Ureter (tissue), 1 donor: ENCODE data around the gene MC1R. TPM values are rescaled to one million over a fixed set of nuclear protein-coding genes. Genes with fewer than 3 reads are reported as not detected.
A peak's percentile ranks its signal among the peaks of the same experiment; 100 is the strongest.

Experiments used
- DNase-seq: peaks from one replicate; pipeline ENCODE4 v3.0.0-alpha.2; 2020; ENCODE audit warnings: low spot score
- total RNA-seq: library from RNA; stranded (reverse); gene quantifications from one replicate; pipeline ENCODE4 v1.2.4, GENCODE V29; 2023
- donor health status: DM: yes; HTN: yes; CAD: no.

MC1R gene
- total RNA-seq, 1 donor from 2014 or later = 12.3 TPM

DNA sequence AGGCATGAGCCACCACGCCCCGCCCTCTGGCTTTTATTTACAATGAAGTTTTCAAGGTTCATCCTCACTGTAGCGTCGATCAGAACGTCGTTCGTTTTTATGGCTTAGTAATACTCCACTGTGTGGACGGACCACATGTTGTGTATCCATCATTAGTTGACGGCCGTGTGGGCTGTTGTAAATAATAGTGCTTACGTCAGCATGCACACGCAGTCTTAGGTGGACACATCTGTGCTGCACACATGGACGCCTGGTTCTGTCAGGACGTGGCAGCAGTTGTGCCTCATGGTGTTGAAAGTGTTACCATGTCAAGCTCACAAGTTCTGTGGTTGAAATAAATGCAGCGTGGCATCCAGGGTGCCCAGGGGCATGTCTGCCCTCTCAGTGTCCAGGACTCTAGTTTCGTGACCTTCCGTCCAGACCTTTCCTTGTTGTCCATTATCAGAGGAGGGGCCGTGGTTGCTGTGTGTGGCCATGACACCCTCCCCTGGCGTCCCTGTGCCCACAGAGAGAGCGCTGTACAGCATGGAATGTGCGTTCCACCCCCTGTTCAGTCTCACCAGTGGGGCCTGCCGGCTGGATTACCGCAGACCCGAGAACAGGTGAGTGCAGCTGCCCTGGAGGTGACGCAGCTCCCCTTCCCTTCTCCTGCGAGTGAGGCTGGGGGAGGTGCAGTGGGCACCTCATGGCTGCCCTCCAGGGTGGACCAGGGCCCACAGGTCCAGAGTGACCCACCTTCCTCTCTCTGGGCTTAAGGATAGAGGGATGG is 23.0 kb upstream of the MC1R start:
- DNase-seq = no peak

DNA sequence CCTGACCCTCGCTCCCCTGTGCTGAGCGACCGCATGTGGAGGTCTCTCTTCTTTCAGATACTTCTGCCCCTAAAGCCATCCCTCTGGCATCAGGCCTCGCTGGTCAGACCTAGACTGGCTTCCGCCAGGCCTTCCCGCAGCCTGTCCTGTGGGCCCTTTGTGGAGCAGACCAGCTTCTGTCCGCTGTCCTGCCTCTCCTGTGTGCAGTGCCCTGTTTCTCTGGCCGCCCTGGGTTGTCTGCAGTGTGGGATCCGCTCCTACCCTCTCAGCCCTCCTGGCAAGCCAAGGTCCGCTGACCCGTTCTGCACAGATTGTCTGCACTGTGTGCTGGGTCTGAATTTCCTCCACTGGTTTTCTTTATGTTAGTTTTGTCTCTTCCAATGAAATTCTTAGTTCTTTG is 21.5 kb upstream of the MC1R start:
- no peak for DNase-seq

DNA sequence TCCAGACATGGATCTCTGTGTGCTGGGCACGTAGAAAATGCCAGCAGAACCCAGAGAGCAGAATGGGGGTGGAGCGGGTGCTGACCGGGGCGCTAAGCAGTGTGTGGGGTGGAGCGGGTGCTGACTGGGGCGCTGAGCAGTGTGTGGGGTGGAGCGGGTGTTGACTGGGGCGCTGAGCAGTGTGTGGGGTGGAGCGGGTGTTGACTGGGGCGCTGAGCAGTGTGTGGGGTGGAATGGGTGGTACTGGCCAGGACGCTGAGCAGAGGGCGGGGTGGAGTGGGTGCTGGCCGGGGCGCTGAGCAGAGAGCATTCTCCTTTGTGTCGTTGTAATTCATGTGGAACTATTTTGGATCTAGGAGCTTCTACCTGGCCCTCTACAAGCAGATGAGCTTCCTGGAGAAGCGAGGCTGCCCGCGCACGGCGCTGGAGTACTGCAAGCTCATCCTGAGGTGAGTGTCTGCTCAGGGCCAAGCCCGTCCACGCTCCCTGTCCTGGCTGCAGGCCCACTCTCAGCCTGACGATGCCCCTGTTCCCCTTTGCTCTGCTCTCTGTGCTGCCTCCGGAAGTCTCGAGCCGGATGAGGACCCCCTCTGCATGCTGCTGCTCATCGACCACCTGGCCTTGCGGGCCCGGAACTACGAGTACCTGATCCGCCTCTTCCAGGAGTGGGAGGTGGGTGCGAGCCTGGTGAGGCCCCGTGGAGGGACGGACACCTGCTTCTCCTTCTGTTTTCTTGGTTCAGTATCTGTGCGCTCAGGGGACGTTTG is 20.3 kb upstream of the MC1R start:
- no peak for DNase-seq

DNA sequence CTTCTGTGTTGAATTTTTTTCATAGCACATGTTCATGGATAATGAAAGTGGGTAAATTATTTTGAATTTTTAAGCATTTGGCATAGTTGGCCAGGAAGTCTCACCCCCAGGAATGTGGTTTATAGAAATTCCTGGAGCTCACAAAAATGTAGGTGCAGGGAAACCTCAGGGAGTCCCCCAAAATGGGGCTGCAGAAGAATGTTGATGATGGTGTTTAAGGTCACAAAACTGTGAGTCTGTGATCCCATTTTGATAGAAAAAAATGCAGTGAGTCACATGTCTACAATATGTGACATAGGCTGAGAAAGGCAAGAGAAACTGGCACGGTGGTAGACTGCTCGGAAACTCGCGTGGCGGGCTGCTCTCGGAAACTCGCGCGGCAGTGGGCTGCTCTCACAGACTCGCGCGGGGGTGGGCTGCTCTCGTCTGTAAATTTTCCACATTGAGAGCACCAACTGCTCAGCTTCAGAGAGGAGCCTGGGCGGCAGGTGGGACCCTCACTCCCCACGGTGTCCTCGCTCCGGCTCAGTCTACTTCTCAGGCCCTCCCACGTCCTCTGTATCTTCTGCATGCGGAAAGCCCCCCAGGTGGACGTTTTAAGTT is 18.7 kb upstream of the MC1R start:
- DNase-seq = no peak

DNA sequence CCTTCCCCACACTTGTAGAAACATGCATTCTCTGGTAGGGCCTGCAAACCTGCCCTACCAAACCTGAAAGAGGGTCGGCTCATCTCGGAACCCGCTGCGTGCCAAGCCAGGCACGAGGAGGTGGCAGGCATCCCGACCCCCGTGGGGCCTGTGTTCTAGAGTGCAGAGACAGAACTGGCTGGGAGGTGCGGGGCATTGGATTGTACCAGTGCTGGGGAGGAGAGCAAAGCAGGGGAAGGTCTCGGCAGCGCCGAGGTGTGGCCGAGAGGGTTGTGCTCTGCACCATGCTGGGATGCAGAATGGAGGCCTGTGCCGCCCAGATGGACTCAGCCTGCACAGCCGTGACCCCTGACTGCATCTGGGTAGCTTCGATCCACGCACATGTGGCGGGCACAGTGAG is 17.8 kb upstream of the MC1R start:
- DNase-seq = no peak

DNA sequence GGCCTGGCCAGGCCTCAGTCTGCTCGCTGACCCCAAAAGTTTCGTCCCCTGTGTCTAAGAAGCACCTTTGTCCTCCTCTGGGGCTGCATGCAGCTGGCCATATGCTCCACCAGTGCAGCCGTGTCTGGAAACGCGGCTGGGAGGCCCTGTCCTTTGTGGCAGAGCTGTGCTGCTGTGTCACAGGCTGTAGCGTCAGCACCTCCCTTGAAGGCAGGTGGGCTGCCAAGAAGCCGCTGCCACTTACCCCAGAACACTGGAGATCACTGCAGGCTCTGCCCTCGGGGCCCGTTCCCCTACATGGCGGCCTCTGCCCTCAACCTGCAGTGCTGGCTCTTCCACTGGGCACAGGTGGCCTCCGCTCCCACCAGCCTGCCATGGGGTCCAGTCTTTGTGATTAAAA is 15.7 kb upstream of the MC1R start:
- DNase-seq = no peak

DNA sequence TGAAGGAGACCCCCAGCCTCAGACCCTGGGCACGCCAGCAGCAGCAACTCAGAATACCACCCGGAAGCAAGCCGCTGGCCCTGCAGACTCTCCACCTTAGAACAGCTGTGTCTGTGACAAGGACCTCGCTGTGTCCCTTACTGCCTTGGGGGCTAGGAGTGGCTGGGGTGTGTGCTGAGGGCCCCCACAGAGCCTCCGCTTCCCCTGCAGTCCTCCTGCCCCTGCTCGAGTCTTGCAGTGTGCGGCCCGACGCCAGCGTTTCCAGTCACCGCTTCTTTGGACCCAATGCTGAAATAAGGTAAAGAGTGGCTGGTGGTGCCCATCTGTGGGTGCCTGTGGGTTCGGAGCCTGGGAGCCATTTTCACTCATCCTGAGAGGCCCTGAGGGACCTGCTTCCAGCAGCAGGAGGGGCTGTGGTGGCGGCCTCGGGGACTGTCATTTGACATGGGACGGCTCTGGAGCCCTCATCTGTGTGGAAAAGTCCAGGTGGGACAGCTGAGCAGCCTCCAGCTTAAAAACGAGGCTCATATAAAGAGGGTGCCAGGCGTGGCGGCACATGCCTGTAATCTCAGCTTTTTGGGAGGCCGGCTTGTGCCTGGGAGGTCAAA is 14.7 kb upstream of the MC1R start:
- no peak for DNase-seq

DNA sequence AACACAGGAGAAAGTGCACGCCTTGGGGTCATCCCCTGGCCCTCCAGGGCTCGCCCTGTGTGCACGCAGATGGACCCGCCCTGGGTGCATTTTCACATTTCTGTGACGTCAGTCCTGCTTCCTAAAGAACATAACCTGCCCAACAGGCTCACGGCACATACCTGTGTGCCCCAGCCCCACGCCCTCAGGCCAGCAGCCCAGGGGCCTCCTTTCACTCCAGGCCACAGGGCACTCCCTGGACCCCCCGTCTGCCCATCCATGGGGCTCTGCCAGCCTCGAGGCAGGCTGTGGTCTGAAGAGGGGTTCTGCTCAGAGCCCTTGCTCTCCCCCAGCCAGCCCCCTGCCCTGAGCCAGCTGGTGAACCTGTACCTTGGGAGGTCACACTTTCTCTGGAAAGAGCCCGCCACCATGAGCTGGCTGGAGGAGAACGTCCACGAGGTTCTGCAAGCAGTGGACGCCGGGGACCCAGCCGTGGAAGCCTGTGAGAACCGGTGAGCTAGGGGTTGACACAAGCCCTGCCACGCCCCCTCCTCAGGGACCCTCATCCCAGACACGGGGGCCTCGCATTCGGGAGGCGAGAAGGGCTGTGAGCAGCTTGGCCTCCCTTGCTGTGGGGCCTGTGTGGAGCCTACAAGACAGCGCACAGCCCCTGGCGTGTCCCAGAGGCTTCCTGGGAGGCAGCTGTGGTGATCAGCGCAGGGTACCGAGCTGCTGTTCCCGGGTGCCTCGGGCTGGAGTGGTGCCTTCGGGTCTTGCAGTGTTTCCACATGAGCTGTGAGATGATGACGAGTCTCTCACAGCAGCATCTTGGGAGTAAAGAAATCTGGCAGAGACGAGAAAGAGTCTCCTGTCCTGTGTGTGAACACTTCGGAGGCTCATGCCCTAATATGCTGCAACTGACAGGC is 13.8 kb upstream of the MC1R start:
- DNase-seq = no peak

DNA sequence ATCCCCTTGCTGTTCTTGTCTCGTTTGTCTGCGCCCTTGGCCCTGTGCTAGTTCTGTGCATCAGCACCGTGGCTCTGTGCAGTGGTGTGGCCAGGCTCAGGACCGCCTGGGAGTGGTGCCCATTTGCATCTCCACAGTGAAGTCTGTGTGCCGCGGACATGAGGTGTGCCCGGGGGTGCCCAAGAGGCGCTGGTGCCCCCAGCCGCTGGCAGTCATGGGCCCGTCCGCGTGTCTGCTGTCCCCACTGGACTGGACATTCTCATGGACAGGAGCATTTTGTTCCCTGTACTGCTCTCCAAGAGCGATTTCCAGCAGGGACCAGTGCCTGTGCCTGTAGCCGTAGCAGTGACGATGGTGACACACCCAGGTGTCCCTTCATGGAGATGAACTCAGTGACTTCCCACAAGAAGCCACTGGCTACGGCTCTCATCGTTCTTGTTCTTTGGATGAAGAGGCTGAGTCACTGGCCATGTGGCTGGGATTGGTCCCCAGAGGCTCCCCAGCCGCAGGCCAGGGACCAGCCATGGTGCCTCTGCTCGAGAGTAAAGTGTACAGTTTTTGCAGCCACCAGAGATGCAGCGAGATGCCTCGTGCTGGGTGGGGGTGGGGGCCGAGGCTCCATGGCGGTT is 13.0 kb upstream of the MC1R start:
- no peak for DNase-seq

DNA sequence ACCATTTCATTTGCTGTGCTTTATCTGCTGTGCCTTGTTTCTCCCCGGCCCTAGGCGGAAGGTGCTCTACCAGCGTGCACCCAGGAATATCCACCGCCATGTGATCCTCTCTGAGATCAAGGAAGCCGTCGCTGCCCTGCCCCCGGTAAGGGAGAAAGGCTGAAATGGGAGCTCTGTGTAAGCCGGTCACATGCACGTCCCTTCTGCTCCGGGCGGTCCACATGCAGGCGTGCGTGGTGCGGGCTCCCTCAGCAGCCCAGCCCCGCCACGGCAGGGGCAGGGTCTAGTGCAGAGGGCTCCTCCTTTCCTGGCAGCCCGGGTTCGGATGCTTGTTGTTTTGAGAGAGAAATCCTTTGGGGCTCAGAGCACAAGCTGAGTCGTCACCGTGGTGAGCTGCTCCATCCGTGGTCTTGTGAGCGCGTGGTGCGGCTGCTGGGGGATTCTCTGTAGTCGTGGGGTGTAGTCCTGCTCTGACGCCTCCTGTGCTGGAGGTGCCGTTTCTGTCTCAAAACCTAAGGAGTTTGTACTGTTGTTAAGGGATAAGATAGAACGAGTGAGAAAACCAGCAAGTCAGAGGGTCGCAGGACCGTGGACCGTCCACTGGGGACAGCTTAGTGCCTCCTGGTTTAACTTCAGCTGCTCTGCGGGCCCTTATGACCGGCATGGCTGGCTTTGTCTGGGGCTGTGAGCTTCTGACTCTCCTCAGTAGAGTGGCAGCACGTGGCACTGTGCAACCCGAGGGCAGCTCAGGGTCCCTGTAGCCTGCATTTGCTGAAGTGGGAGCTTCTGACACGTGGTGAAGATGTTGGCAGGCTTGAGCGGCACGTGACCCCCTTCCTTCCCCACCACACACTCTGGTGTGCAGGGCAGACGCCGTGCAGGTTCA is 12.3 kb upstream of the MC1R start:
- DNase-seq = no peak

DNA sequence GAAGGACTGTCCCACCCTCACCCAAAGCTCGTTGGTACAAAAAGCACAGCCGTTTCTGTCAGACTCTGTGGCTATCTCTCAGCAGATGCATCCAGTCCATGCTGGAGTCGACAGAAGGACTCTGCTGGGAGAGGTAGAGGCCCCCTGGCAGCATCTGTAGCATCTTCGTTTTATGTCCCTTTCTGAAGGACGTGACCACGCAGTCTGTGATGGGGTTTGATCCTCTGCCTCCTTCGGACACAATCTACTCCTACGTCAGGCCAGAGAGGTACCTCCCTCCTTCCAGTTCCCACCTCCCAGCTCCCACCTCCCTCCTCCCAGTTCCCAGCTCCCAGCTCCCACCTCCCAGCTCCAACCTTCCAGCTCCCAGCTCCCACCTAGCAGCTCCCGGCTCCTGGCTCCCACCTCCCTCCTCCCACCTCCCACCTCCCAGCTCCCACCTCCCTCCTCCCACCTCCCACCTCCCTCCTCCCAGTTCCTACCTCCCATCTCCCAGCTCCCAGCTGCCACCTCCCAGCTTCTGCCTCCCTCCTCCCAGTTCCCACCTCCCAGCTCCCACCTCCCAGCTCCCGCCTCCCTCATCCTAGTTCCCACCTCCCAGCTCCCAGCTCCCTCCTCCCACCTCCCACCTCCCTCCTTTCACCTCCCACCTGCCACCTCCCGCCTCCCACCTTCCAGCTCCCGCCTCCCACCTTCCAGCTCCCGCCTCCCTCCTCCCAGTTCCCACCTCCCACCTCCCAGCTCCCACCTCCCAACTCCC is 11.4 kb upstream of the MC1R start:
- no peak for DNase-seq

DNA sequence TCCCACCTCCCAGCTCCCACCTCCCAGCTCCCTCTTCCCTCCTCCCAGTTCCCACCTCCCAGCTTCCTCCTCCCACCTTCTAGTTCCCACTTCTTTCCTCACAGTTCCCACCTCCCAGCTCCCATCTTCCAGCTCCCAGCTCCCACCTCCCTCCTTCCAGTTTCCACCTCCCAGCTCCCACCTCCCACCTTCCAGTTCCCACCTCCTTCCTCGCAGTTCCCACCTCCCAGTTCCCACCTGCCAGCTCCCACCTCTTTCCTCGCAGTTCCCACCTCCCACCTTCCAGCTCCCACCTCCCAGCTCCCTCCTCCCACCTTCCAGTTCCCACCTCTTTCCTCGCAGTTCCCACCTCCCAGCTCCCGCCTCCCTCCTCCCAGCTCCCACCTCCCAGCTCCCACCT is 10.4 kb upstream of the MC1R start:
- no peak for DNase-seq

DNA sequence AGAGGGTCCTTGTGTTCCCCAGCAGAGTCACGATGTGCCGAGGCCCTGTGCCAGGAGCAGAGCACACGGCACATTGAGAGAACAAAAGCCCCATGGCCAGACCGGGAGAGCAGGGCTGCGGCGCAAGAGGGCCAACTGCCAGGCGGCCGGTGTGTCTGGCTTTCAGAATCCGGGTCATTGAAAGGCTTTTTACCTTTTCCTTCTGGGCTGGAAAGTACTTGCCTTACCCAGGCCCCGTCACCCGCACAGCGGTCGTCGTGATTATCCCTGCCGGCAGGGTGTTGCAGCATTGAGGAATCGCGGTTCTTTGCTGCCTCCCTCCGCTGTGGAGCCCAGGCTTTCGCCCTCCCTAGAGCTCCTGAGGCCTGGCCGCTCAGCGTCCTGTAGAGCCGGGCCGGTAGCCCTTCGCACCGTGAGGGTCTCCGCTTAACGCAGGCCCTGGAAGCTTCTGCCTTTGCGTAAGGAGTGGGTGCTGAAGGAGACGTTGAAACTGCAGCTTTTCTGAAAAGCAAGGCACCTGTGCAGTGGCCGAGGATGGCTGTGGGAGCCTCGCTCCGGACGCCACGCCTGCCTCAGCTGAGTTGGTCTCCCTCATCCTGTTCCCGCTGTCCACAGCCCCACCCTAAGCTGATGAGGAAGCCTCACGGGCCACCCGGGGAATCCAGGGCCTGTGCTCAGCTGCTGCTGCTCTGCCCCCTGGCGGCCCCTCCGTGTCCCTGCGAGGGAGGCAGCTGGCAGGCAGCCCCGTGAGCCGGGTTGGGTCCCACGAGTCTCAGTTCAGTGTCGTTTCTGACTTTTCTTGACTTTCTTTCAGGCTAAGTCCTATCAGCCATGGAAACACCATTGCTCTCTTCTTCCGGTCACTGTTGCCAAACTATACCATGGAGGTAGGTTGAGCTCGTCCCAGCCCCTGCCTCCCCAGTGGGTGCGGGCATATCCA is 8.6 kb upstream of the MC1R start:
- peak; percentile 76 for DNase-seq

DNA sequence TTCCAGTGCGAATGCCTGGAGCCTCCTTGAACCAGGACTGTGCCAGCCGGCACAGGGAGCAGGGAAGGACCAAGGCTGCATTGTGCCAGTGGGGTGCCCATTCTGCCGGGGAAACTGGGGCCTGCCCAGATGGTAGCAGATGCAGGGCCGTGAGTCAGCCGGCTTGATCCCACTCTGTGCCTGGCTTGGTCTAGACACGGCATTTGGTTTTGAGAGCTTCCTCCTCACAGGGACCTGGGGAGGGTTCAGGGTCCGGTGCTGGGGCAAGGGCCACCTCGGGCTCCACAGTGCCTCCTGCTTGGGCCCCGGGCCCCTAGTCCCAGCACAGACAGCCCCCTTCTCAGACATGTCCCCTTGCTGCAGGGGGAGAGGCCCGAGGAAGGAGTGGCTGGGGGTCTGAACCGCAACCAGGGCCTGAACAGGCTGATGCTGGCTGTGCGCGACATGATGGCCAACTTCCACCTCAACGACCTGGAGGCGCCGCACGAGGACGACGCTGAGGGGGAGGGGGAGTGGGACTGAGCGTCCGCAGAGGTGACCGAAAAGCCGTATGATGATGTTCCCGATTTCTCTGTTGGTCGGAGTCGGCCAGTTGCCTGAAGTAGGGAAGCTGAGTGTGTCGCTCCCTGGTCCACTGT is 7.8 kb upstream of the MC1R start:
- no peak for DNase-seq

DNA sequence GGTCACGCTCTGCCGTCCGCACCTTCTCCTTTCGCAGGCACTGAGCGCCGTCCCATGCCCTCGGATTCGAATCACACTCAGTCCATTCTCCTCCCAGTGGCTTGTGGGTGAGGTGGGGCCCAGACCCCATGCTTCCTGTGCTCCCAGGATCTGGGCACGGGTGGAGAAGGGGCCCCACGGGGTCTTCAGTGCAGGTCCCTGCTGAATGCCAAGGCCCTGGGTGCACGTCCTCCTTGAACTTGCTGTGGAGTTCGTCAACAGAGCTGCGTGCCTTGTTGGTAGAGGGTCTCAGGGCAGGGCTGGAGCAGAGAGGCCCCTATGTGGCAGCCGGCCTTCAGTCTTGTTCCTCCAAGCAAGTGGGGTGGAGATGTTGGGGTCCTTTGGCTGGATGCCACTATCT is 7.3 kb upstream of the MC1R start:
- no peak for DNase-seq

DNA sequence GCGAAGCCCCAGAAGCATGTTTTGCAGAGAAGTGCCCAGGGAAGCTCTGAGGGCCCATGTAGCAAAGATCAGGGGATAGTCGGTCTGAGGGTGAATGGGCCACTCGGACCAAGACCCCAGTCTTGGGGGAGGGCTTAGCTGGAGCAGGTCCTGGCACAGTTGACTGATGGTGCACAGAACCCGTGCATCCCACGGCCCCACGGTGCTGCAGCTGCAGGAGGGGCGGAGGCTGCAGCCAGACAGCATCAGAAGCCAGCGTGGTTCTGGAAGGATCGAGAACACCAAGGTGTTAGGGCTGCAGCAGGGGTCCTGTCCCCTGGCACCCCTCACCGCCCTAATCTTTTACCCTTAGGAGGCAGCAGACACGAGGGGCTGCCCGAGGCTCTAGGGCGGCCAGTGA is 6.5 kb upstream of the MC1R start:
- DNase-seq = no peak

DNA sequence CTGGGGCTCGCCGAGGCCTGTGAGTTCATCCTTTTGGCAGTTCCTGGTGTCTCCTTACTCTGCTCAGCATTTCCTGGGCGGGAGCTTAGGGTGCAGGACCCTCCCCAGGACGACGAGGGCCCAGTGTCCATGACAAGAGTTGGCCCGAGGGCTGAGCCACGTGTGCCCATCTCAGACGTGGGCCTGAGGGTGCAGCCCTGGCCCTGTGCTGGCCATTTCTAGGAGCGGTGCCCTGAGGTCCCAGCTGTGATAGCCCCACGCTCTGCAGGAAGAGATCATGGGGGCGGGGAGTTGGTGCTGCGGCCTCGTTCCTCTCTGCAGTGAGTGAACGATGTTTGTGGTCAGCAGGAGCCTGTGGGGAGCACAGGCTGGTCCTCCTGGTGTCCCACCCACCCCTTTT is 6.0 kb upstream of the MC1R start:
- no peak for DNase-seq
